NCI-H2196 (cell line): ENCODE measurements around the gene ARL6IP4.

ENCODE experiments used
- DNase-seq: peaks from one replicate; lab custom pipeline; 2025; ENCODE audit not compliant: unreplicated experiment; lab: John Stamatoyannopoulos, UW

Gene ARL6IP4

DNA sequence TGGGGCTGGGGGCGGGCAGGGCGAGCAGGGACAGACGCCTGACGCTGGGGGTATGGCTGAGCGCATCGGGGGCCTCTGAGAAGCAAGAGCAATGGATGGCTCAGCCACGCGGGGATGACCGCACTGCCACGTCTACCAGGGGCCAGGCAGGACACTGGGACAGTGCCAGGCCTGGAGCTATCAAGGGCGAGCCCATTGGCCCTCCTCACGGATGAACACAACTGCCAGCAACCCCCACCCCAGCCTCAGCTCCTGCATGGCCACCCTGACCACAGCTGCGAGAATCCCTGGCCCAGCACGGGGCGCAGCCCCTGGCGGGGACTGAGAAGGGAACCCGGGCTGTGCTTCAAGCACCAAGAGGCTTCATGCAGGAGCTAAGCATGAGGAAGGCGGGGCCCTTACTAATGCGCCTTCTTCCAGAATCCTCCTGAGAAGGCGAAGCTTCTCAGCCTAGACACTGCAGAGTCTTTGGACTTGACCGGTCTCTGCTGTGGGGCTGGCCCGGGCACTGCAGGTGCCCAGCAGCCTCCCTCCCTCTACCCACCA, 9.5 kb downstream of the ARL6IP4 start:
- DNase-seq = no peak

DNA sequence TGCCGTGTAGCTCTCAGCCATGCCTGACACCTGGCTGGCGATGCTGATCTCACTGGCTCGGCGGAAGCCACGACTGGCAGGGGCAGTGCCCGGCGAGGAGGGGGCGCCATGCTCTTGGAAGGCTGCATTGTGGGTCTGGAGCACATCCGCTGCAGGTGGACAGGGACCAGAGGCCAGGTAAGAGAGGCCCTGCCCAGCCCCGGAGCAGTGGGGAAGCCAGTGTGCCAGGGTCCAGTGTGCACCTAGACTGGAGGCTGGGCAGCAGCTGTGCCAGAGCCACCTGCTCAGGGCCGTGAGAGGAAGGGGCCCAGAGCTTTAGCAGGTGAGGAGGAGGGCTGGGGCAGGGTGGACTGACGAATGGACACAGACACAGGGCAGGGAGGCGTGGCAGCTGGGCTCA, 10.1 kb downstream of the ARL6IP4 start:
- DNase-seq = no peak

DNA sequence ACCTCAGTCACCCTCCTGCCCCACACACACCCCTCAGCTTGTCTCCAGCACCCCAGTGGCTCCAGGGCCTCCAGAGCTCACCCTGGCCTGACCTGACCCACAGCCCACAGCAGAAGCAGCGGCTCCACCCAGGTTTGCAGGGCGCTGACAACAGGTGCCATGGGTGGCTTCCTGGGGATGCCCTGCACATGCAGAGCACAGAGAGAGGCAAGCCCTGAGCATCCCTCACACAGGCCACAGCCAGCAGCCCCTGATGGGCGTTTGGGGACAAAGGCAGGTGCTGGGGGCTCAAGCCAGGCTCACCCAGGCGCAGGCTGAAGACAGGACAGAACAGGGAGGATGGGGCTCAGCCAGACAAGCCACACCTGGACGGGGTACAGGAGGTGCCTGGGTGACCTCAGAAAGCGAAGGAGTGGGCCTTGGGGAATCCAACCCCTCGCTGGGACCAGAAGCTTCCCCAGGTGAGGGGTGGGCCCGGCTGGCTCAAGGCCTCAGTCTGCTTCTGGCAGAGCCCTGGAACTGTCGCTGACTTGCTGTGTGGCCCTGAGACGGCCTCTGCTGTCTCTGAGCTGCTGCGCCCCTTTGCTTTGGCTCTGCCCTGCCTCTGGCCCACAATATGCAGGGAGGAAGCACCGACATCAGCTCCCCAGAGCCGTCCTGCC, 10.6 kb downstream of the ARL6IP4 start:
- no peak for DNase-seq

DNA sequence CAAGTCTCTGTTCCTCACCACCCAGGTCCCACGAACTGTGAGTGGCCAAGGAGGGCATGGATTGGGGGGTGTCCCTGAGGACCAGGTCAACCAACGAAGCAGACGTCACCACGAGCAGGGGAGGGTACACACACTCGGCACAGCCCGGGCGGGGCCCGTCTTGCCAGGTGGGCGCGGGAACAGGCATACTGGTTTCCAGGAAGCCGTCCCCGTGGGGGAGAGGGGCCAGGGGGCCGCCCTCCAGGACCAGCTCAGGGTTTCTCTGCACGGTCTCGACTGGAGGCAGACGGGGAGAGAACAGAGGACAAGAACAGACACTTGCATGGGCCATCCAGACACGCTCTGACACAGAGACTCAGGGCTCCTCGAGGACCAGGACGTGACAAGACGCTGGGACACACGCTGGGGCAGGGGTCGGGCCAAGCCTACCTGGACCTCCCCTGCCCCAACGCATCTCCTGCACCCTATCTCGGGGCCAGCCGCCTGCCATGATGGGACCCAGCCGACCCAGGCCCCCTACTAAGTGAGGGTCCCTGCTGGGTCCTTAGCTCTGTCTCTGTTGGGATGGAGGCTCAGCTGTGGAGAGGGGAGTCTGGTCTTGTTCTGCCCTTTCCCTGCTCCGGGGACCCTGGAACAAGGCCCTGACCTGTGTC, 11.3 kb downstream of the ARL6IP4 start:
- DNase-seq = no peak

DNA sequence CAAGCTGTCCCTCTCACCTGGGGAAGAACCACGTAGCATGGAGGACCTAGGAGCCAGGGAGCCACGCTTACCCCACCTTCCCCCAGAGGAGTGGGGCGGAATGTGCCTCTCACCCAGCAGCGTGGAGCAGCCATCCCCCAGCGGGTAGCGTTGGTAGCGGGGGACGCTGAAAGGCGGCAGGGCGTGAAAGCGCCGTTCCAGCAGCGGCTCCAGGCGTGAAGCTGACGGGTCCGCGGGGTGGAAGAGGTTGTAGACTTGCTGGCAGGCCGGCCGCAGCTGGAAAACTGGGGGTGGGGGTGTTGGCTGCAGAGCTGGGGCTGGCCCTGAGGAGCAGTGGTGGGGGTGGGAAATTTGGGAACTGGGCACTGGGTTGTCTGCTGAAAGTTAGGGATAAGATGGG, 11.9 kb downstream of the ARL6IP4 start:
- DNase-seq = no peak

DNA sequence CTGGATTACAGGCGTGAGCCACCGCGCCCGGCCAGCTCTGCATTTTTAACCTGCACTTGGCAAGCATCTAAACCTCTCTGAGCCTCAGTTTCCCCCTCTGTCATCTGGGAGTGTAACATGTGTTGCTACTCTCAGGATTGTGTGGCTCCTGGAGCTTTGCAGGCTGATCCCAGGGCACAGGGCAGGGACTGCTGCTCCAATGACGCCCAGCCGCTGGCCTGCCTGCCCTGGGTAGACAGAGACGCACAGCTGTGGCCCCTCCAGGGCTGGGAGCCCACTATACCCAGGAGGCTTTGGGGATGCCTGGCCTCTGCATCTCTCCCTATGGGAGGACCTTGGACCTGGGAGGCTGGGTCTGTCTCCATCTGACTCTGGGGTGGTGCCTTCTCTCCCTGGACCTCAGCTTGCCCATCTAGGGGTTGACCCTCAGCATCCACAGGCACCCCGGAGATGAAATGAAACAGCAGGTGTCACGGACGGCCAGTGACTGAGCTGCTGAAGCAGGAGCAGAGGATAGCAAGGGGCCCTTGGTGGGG, 13.7 kb downstream of the ARL6IP4 start:
- DNase-seq = no peak

DNA sequence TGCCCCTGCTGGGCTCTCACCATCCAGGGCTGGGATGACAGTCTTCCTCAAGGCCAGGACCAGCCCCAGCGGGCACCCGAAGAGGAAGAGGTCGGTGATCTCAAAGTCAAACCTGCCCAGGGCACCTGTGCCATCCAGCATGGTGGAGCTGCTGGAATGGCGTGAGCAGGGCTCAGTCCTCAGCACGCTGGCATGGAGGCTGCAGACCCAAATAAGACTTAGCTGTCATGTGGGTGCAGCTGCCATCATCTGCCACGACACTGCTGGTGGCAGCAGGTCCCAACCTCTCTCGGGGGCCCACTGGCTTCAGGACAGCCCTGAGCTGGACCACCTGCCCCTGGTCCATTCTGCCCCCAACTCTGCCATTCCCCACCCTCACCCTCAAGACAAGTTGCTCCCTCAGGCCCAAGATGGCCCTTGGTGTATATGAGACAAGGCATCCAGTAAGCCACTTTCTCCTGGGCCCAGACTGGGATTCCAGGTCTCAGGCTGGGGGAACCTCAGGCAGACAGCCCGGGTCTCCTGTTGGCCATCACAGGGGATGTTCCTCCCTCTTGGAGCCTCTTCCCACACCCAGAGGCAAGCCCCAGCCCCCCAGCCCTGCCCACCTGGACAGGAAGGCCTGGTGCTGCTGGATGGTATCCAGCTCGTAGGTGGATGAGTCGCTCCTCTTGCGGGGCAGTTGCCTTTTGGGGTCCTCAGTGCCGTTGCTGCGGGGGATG, 14.5 kb downstream of the ARL6IP4 start:
- no peak for DNase-seq

DNA sequence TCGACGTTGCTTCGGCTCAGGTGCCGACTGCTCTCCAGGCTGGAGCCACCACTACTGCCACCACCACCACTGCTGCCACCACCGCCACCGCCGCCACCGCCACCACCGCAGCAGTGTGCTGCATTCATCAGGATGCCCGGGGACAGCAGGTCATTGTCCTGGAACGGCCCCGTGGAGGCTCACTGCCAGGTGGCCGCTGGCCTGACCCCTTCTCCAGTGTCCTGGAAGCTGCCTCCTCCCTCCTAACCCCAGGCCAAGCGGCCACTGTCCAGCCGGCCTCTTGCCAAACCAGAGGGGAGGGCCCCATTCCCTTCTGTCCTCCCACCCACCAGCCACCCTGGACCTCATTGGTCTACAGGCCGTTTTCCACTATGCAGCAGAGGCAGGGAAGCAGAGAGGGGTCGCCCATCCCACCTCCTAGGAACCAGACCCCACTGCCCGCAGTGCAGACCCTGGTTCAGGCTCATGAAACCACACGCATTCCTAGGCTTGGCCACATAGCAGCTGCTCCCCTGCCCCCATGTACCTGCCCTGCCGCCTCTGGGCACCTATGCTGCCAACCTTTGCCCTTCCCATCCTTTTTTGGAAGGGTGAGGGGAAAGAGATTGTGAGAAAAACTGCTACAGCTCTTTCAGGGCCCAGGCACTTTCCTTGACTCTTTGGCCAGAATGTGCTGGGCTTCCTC, 15.2 kb downstream of the ARL6IP4 start:
- no peak for DNase-seq

DNA sequence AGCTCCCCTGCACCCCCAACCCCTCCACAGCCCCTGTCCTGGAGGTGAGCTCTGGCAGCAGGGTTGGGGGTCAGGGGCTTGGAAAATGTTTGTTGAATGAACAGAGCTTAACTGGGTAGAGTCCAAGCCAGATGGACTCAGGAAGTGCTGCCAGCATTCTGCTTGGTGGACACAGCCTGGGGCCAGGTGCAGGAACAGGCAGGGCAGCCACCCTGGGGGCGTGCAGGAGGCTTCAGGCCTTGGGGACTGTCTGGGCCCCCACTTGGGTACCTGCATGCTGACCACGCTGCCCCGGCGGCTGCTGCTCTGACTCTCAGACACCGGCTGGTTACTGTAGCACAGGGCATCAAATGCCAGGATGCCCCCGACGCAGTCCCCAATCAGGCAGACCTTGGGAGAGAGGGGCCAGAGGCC, 15.7 kb downstream of the ARL6IP4 start:
- no peak for DNase-seq

DNA sequence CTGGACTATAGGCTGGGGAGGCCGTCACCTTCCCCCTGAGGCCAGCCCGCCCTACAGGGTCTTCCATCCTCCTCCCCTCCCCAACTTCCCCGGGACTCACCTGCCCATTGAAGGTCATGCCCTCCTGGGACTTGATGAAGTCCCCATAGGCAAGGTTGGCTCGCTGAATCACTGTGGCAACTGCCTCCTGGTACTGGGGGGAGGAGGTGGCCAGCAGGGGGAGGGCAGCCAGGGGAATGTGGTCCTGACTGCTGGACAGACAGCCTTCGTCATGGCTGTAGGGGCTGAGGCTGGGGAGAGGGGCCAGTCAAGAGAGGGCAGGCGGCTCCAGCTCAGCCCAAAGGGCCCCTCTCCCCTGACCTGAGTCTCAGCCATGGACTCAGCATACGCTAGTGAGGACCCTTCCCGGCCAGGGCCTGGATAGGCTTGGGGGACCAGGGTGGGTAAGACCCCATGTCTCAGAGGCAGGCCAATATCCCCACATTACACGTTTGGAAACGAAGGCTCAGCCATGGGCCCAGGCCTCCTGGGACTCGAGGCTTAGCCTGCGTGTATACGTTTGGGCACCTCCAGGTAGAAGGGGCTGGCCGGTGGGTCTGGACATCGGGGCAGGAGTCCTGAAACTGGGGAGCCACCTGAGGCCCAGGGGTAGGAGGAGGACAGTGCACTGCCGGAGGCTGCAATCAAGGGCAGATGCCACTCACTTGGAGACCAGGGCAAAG, 16.3 kb downstream of the ARL6IP4 start:
- no peak for DNase-seq

DNA sequence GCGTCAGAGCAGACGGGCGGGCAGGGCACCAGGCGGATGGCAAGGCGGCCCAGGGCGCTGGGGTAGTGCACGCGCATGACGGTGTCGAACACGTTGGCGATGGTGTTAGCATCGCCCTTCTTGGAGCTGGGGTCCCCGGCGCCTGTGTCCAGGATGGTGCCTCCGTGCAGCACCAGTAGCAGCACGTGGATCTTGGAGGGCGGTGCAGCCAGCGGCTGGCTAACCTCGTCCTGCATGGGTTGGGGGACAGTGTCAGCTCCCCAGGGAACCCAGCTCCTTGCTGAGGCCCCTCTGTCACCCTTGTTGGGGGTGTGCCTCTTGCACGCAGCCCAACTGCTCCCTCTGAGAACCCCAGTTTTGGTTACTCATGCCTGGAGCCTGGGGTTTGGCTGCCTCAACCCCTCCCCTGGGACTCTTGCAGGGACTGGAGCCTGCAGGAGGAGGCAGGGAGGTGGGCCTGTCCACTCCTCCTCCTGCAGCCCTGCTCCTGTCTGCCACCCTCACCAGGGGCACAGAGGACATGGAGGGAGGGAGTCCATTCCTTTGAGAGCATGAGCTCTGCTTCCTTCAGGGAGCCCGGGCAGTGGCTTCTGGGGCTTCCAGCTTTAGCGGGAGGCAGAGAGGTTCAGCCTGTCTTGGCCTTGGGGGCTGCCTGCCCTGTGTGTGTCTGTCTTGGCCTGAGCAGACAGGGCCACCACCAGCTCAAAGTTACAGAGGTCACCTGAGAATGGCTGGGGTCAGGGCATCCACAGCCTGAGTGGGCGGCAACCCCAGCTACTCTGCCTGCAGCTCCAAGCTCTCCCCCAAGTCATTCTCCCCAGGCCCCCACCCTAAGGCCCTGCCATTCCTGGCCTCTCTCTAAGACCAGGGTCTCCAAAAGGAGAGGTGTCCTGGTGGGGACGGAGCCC, 17.1 kb downstream of the ARL6IP4 start:
- DNase-seq = no peak

DNA sequence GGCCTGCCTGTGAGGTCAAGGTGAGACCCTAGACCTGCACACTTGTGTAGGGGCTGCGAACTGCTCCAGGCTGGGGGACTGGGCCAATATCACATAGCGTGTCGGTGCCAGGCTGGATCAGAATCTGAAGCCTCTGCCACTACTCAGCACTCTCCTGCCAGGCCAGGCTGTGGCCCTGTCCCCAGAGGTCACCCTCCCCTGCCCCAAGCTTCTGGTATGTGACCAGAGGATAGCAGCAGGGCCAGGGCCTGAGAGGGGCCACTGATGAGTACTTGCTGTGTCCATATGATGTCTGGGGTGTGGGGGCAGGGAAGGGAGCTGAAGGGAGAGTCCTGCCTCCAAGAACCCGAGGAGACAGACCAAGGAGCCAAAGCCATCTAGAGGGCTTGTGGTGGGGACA, 17.8 kb downstream of the ARL6IP4 start:
- DNase-seq = no peak

DNA sequence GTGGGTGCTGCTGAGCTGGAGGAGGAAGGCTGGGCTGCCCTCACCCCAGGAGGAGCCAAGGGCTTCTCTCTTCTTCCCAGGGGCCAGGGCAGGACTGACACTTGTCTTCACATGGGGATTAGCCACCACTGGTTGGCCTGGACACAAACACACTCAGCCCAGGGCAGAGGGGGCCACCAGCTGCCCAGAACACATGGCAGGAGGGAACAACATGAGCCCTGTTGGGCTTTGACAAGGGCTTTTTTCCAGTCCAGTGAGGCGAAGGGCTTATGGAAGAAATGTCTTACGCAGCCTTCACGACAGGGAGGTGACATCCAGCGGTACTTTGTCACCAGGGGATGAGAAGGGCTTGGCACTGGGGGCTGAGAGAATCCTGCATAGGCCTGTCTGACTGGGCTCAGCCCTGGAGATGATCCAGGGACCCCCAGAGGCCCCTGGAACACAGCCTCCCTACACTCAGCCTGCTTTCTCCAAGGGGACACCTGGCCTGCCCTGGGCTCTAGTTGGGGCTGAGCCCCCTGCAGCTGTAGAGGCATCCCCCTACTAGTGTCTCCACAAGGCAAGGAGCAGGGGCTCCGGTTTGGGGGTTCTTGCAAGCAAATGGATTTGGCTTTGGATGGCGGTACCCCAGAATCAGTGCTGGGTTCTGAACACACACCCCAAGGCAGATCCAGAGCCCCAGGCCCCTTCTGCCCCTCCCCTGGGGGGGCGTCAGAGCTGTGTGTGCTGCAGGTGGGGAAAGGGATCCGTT, 18.9 kb downstream of the ARL6IP4 start:
- DNase-seq = no peak

DNA sequence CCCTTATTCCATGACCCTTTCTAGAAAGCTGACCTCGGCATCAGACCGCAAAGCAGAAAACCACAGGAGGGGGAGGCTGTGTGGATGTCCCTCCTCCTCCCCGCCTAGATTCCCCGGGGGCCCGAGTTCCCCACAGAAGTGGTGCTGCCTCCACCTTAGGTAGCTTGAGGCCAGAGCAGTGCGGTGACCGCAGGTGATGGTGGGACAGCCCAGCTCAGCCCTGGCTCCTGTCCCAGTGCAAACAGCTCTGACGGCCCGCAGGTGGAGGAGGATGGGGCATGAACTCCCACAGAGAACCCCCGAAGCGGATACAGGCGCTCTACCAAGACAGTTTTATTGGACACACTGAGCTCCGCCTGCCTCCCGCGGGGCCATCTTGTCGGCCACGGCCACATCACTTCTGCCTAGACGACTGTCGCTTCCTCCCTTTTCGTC, 19.5 kb downstream of the ARL6IP4 start:
- DNase-seq = no peak

DNA sequence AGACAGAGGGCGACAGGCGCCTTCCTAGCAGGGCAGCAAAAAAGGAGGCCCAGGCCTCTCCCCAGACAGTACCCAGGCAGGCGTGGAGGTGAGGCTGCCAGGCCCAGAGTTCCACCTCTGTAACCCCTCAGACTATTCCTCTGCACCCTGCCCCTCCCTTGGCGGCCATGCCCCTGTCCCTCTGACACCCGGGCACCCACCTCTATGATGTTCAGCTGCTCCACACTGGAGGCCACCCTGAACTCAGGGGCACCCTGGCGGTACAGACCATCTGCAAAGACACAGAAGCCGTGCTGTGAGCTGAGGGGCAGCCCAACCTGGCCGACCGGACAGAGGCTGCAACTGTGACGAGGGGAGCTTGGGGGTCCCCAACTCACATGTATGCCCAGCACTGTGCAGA, 20.1 kb downstream of the ARL6IP4 start:
- DNase-seq = no peak

DNA sequence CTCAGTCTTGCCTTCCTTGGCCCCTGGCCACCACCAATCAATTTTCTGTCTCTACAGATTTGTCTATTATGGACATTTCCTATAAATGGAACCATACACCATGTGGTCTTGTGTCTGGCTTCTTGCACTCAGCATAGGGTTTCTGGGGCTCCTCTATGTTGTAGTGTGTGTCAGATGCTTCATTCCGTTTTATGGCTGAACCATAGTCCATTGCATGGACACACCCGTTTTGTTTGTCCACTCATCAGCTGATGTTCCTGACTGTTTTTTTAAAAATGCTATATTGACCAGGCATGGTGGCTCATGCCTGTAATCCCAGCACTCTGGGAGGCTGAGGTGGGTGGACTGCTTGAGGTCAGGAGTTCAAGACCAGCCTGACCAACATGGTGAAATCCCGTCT, 21.0 kb downstream of the ARL6IP4 start:
- no peak for DNase-seq

DNA sequence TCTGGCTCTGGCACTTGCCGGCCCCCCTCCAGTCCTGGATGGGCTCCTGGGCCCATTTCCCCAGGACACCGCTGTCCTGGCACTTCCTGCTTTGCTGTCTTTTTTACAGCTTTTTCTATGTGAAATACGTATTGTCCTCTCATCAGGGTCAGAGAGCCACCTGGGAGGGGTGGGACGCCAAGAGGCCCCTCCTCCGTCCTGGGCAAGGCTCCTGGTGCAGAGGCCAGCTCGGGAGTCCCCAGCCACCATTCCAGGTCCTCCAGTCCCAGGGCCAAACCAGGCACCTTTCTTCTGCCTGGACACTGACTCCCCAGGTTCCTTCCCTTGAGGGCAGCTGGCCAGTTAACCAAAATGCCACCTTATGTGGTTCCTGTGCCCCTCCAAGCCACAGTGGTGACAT, 22.8 kb downstream of the ARL6IP4 start:
- DNase-seq = no peak

DNA sequence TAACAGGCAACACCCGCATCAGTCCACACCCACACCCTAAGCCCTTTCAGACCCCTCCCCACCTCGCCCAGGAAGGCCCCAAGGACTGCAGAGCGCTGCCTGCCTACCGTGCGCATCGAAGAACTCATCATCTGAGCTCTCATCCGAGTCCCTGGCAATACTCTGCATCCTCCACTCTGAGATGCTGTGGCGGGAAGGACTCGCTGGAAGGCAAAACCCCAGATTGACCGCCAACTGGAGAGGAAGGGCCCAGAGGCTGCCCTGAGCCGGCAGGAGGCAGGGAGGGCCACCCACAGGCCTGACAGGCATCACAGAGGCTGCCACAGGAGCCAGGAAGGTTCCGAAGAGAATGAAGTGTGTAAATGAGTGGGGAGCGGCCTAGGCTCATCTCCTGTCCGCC, 23.8 kb downstream of the ARL6IP4 start:
- DNase-seq = no peak

DNA sequence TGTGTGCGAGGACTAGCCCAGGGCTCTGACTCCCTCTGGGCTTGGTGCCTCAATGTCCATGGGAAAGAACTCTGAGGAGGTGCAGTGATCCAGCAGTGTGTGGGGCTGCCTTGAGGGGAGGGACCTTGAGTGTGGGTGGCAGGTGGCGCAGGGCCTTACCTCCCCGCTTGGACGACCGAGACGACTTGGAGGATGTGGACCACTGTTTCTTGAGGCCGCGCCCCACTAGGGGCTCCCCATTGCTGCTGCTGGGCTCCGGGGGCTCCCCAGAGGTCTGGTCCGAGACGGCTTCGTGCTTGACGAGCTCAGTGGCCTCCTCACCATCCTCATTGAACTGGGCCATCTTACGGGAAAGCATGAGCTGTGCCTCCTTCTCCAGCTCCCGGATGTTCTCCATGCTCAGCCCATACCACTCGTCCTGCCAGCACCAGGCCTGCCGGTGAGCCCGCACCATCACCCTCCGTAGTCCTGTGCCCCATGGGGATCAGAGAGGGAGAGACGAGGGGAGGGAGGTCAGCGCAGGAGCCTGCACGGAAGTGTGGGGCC, 24.7 kb downstream of the ARL6IP4 start:
- no peak for DNase-seq
